ENCODE data around the gene NME4.

NME4 gene

DNA sequence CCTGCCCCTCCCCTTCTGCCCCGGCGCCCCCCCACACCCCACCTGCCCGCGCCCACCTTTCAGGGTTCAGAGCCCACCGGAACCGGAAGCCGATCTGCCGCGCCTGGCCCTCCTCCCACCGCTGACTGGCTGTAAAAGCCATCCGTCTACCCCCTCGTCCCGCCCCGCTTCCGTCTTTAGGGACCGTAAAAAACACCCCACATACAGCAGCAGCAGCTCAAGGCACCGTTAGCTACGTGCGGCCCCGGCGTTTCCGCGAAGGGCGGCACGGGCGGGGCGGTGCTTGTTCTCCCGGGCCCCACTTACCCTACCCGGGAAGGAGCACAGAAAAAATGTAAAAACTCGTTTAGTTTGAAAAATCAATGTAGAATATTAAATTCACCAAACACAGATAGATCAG, 26.6 kb upstream of the NME4 start, which contains the start of gene MRPL28:
Gene MRPL28, minus strand, starts transcription at position 96 of the 400 bp plus-strand sequence. CDS start 320 bp downstream, outside the sequence.
- peak; percentile 84 for DNase-seq (ENCODE audit: low read depth)
- TF ChIP-seq, protein P1, sequence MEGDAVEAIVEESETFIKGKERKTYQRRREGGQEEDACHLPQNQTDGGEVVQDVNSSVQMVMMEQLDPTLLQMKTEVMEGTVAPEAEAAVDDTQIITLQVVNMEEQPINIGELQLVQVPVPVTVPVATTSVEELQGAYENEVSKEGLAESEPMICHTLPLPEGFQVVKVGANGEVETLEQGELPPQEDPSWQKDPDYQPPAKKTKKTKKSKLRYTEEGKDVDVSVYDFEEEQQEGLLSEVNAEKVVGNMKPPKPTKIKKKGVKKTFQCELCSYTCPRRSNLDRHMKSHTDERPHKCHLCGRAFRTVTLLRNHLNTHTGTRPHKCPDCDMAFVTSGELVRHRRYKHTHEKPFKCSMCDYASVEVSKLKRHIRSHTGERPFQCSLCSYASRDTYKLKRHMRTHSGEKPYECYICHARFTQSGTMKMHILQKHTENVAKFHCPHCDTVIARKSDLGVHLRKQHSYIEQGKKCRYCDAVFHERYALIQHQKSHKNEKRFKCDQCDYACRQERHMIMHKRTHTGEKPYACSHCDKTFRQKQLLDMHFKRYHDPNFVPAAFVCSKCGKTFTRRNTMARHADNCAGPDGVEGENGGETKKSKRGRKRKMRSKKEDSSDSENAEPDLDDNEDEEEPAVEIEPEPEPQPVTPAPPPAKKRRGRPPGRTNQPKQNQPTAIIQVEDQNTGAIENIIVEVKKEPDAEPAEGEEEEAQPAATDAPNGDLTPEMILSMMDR (IDR thresholded peaks at IDR 0.05; ENCODE audit: control insufficient read depth, insufficient read depth, low read depth, low read length, missing control alignments), result no peak
- peak within 1 kb of the TSS; percentile 50 for H3K4me3 ChIP-seq (ENCODE audit: control insufficient read depth, low read depth, low read length)

DNA sequence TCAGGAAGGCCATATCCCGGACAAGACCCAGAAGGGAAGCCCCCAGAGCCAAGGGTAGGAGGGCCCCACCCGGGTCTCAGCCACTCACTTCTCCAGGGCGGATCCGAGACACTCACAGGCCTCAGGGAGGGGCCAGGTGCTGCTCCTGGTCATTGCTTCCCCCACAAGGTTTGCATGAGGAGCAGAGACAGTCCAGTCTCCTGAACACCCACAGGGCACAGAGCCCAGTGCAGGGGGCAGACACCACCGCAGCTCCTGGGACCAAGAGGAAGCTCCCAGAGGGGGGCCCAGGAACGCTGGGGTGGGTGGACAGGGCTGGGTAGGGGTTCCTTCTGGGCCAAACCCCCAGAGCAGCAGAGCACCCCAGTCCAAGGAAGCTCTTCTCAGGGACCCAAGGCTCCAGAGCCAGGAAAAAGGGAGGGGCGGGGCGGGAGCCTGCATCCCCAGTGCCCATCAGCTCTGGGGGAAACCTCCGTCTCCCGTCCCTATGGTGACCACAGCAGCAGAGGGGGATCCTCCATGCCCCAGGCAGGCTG, 26.0 kb upstream of the NME4 start:
- no peak overlapping the region for H3K4me3 ChIP-seq (ENCODE audit: control insufficient read depth, low read depth, low read length)
- TF ChIP-seq, protein P1 (IDR thresholded peaks at IDR 0.05; ENCODE audit: control insufficient read depth, insufficient read depth, low read depth, low read length, missing control alignments), result no peak
- no peak for DNase-seq (ENCODE audit: low read depth)

DNA sequence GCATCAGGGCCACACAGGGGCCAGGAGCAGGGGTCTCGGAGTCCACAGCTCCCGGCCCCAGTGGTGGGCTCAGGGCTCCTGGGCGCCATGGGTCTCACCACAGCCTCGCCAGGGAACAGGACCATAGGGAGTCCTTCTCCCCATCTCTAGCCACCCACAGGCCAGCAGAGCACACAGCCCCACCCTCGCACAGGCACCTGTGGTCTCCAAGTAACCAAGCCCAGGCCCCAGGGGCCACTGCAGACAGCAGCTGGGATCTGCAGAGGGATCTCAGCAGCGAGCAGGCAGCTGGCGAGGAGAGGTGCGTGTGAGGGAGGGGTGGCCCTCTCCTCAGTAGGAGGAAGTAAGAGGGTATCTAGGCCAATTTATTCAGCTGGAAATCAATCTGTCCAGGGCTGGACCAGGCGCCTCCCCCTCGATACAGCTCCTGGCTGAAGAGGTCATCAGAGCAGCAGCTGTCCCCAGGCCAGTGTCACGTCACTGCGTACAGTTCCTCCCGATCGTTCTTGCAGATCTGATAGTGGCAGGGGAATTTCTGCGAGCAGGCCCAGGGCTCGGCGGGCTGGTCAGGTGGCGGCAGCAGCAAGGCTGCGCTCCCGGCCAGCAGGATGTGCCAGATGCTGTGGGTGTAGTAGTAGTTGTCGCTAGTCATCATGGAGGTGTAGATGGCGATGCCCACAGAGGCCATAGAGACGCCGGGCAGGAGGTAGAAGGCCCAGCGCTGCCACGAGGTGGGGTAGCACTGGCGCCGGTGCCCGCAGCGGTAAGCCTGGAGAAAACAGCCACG, 25.3 kb upstream of the NME4 start:
- TF ChIP-seq, protein P1 (IDR thresholded peaks at IDR 0.05; ENCODE audit: control insufficient read depth, insufficient read depth, low read depth, low read length, missing control alignments), result no peak
- DNase-seq (ENCODE audit: low read depth), result no peak
- H3K4me3 ChIP-seq (ENCODE audit: control insufficient read depth, low read depth, low read length), result no peak overlapping the region

DNA sequence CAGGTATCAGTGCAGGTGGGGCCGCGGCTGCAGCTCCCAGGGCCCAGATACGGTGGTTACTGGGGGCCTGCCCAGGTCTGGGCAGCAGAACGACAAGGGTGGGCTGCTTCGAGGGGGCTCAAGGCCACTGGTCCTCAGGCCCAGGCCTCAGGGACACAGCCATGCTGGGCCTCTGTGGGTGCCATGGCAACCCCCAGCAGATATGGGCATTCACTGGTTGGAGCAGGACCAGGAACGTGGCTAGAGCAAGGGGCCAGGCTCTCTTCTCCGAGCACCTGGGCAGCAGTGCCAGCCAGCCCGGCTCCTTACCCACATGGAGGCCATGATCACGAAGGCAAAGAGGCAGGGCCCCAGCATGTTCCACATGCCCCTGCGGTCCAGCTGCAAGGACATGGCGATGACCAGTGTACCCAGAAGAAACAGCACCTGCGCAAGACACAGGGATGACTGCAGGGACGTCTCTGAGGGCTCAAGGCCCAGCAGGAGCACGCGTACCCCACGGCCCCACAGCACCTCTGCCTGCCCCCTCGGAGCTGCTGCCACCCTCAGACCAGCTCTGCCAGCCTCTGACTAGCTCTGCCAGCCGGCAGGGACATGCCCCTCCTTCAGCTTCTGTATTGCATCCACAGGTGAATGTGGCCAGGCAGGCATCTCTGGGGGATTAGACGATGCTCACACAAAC, 24.6 kb upstream of the NME4 start:
- TF ChIP-seq, protein P1 (IDR thresholded peaks at IDR 0.05; ENCODE audit: control insufficient read depth, insufficient read depth, low read depth, low read length, missing control alignments), result no peak
- H3K4me3 ChIP-seq (ENCODE audit: control insufficient read depth, low read depth, low read length), result no peak overlapping the region
- no peak for DNase-seq (ENCODE audit: low read depth)

DNA sequence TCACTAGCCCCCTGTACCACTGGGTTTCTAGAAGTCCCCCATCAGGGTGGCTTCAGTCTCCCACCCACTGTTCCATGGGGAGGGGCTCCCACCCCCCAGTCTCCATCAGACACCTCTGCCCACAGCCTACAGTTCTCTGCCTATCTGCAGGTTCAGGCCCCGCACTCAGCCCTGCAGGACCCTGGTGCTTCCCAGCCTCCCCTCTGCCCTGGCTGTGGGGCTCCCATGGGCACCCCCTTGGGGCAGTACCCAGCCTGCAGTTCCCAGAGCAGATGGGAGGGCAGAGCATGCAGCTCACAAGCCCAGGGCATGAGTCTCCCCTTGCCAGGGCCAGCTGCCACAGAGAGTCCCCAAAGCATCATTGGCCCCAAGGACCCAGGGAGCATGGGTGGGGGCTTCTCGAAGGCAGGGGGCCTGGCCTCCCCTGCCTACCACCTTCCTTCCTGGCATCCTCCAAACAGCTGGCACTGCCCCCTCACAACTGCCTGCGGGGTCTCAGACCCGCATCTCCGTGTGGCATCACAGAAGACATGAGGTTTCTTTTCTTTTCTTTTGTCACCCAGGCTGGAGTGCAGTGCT, 23.9 kb upstream of the NME4 start:
- H3K4me3 ChIP-seq (ENCODE audit: control insufficient read depth, low read depth, low read length), result no peak overlapping the region
- TF ChIP-seq, protein P1 (IDR thresholded peaks at IDR 0.05; ENCODE audit: control insufficient read depth, insufficient read depth, low read depth, low read length, missing control alignments), result no peak
- no peak for DNase-seq (ENCODE audit: low read depth)

DNA sequence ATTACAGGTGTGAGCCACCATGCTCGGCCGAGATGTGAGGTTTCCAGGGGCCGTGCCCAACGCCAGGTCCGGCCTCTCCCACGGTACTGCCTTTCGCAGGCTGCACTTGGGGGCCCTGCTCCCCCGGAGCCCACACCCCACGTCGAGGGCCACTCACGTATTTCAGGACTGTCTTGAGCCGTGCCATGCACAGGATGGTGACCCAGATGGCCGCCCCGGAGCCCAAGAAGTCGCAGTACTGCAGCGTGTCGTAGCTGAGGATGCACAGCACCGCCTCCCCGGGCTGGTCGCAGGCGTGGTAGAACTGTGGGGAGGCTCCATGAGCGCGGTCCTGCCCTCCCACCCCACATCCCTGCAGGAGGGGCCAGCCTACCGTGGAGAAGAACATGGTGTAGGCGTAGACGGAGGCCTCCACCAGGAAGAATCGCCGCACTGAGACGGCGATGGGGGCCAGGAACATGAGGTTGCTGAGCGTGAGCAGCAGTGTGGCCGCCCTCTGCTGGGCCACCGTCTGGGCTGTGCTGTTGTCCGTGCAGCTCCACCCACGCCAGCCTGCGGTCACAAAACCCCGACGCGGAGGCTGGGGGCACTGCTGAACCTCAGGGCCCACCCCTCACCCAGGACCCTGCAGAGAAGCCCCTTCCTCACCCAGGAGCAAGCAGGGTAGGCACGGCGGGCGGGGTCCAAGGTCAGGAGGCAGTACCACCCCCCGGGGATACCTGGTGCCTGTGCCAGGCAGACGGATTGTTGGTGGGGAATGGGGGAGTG, 23.0 kb upstream of the NME4 start:
- DNase-seq (ENCODE audit: low read depth), result no peak
- H3K4me3 ChIP-seq (ENCODE audit: control insufficient read depth, low read depth, low read length), result no peak overlapping the region
- TF ChIP-seq, protein P1 (IDR thresholded peaks at IDR 0.05; ENCODE audit: control insufficient read depth, insufficient read depth, low read depth, low read length, missing control alignments), result no peak
